GM19043 (cell line): ENCODE results near the gene DIAPH2.

ENCODE experiments used
- ATAC-seq: cut with Tn5 transposase; IDR thresholded peaks from one replicate; pipeline ENCODE4 v1.9.1; 2021; ENCODE audit warnings: low read depth; ENCODE audit not compliant: unreplicated experiment

DIAPH2 gene

GRCh38 chrX:97525981-97526380 lies 841.3 kb downstream of the DIAPH2 start:
- ATAC-seq: no peak

- ATAC-seq: no peak
Measured at GRCh38 chrX:97527725-97528124, 843.1 kb downstream of the DIAPH2 start.

DNA sequence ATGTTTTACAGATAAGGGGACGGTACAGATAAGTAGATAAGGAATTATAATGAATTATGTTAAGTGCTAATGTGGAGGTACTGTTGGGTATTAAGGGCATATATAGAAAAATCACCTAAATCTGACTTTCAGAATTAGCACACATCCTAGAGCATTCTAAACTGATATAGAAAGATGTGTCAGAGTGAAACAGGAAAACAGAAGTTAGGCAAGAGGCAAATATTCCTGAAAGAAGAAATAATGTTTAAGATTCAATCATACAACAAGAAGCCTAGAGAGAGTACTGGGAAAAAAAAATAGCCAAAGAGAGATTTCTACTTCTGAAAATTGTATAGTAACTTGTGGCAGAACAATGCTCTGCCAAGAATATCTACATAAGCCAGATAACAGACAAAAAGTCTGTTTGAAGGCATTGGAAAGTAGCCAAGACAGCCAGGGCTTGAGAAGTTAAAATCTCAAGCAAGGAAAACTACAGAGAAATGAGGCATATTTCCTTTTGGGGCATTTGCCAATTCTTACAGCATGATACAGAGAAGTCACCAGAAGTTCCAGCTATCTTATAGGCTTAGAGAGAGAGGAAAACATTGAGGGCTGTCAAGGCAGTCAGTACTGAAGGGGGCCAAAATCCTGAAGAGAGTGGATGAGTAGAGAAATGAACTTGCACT lies 845.0 kb downstream of the DIAPH2 start:
- no peak for ATAC-seq

DNA sequence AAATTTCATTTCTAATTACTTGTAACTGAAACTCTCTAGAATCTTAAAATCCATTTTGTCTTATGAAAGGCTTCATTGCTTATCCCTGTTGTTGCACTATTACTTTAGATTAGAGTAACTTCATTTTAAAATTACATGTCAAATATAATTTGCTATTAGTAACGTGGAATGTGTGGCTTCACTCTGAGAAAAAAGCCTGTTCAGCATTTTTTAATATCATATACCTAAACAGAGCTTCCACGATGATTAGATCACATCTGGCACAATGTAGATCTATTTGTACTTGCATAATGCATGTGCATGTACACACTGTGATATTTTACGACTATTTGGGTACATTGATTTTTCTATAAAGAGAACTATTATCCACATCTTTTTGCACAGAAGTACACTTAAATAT lies 847.2 kb downstream of the DIAPH2 start:
- ATAC-seq: no peak

DNA sequence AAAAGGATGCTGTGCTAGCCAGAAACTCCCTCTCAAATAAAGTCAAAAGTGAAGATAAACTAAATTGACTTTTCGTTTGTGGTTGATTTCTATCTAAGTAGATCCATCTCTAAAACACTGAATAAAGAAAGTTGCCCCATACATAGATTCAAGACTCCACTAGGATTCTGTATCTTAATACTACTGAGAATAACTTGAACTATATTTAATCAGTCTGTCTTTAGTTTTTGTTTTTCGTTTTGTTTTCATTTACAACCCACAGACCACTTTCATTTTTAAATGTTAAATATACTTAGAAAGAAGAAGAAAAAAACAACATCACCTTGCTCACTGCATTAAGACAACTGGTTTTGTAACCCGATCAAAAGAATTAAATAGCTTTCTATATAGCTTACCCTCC lies 854.1 kb downstream of the DIAPH2 start:
- ATAC-seq: no peak

GRCh38 chrX:97539970-97540519 lies 855.4 kb downstream of the DIAPH2 start:
- ATAC-seq: no peak

DNA sequence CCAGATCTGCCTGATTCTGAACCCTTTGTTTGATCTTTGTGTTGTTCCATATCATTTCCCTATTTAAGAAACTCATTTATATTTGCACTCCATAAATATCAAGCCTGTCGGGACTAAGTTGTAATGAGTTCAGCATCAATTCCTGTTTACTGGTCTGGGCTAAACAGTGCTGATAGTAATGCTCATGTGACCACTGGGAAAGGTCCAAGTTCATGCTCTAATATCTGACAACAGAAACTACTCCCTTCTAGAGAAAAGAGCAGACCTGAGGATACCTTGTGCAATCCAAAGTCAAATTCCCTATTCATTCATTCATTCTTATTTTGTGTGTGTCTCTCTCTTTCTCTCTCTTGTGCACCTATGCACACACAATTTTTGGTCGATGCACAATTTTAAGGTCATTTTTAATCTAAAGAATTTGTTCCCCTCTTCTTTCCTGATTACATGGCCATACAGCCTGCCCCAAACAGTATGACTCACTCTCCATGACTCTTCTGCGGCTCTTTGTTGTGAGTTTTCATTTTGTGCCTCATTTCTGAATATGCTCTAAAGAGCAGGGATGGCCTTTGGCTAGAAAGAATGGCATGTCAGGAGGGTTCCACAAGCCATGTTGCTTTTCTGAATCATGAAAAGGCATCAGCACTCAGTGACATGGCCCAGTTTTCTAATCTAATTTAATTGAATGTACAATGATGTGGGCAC lies 863.4 kb downstream of the DIAPH2 start:
- ATAC-seq: no peak

GRCh38 chrX:97551821-97552220 lies 867.2 kb downstream of the DIAPH2 start:
- ATAC-seq: no peak

DNA sequence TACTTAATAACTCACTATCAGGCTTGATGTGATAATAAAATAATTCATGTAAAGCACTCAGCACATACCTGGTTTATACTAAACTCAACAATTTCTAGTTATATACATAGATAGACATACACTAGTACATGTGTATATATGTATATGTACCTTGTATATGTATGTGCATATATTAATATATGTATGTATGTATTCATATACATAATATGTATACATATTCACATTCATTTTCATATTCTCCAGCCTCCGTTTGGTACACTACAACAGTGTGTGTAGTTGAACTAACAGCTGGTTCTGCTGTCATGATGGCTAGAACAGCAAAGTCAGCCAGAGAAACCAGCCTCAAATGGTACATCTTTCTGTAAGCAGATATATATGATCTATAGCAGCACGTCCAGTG lies 869.2 kb downstream of the DIAPH2 start:
- ATAC-seq: no peak

GRCh38 chrX:97556359-97556758 lies 871.7 kb downstream of the DIAPH2 start:
- no peak for ATAC-seq

GRCh38 chrX:97563531-97564133 lies 879.0 kb downstream of the DIAPH2 start:
- ATAC-seq: peak; percentile 100

GRCh38 chrX:97564496-97564895 lies 879.9 kb downstream of the DIAPH2 start:
- ATAC-seq: no peak

DNA sequence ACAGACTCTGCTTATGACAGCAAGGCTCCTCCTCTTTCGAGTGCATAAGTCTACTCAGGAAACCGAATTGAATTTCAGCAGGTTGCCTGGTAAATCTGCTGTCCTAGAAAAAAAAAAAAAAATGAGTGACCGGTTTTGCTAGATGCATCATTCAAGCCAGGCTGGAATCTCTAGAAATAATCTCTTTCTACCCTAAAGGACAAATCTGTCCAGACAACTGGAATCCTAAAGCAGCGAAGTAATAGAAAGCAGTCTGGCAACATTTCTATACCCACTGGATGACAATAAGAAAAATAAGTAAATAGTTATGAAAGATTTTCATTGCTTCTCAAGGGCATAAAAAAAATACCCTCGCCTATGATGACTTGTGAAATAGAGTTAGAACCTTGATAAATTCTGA lies 902.5 kb downstream of the DIAPH2 start:
- no peak for ATAC-seq

- no peak for ATAC-seq
Measured at GRCh38 chrX:97594646-97595224, 910.1 kb downstream of the DIAPH2 start.

DNA sequence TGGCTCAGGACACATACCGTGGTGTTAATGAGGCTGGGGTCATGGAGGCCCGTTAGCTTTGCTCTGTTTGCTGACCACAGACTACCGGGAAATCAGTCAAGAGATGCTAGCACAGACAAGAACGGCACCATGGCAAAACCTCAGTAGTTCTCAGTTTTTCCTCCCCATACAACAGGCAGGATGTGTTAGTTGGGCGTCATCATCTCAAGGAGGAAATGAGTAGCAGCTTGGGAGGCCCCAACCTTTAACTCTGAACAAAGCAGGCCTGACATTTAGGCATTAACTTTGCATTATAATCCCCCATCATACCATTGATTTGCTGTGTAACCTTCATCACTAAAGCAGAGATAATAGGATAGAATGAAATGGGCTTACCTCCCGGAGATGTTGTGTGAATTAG lies 913.3 kb downstream of the DIAPH2 start:
- no peak for ATAC-seq

GRCh38 chrX:97602465-97603258 lies 918.0 kb downstream of the DIAPH2 start:
- ATAC-seq: no peak

DNA sequence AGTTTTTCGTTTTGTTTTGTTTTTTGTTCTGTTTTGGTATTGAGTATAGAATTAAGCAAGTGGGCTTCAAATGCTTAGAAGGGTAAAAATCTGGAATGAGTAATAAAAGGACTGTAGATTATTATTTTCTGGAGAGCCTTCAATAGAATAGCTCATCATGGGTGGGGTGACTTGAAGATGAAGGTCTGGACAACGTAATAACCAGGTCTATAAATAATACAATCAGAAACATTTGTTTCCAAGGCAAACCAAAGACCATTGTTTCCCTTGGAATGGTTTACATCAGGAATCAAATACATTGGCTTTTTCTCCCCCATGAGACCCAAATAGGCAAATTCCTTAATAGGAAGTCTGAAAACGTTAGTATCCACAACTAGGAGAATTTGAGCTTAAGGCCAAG lies 920.6 kb downstream of the DIAPH2 start:
- no peak for ATAC-seq

GRCh38 chrX:97609357-97609756 lies 924.7 kb downstream of the DIAPH2 start:
- no peak for ATAC-seq

GRCh38 chrX:97609938-97610337 lies 925.3 kb downstream of the DIAPH2 start:
- ATAC-seq: no peak

GRCh38 chrX:97616883-97617530 lies 932.4 kb downstream of the DIAPH2 start:
- ATAC-seq: peak; percentile 95
